Measurements from ENCODE around the gene SLC13A3. TPM values are rescaled to one million over a fixed set of nuclear protein-coding genes. Genes with fewer than 3 reads are reported as not detected.

The SLC13A3 gene
- total RNA-seq, 4 donors from 2014 or later, result 0.62 to 1.6 (median 0.80) TPM

DNA sequence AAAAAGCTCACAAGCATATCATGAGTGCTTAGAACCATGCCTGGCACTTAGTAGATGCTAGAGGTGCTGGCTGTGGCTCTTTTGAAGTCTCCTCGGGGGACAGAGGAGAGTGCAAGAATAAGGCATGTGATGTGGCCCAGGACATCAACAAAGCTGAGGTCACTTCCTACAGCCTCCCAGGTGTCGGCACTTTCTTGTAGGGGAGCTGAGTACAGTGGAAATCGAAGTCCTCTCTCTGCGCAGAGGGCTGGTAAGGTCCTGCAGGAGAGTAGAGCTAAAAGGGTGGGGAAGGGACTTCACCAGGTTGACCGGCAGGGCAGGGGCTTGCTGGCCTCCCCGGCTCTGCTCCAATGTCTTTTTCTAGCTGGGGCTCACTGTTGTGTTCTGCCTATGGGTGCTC is 11.2 kb downstream of the SLC13A3 start:
- no peaks in the 10 kb centered on the region for H3K4me1 ChIP-seq
- no peak overlapping the region for H3K27ac ChIP-seq
- ATAC-seq, result no peak
- no peak overlapping the region for H3K4me3 ChIP-seq
- H3K27me3 ChIP-seq, result peaks cover 8% of the 10 kb centered on the region
- no peaks in the 10 kb centered on the region for H3K36me3 ChIP-seq
- no peak for TF ChIP-seq POLR2A (IDR thresholded peaks at IDR 0.05)
- TF ChIP-seq, protein P1, sequence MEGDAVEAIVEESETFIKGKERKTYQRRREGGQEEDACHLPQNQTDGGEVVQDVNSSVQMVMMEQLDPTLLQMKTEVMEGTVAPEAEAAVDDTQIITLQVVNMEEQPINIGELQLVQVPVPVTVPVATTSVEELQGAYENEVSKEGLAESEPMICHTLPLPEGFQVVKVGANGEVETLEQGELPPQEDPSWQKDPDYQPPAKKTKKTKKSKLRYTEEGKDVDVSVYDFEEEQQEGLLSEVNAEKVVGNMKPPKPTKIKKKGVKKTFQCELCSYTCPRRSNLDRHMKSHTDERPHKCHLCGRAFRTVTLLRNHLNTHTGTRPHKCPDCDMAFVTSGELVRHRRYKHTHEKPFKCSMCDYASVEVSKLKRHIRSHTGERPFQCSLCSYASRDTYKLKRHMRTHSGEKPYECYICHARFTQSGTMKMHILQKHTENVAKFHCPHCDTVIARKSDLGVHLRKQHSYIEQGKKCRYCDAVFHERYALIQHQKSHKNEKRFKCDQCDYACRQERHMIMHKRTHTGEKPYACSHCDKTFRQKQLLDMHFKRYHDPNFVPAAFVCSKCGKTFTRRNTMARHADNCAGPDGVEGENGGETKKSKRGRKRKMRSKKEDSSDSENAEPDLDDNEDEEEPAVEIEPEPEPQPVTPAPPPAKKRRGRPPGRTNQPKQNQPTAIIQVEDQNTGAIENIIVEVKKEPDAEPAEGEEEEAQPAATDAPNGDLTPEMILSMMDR (IDR thresholded peaks at IDR 0.05), result no peak
- no peak for TF ChIP-seq EP300 (IDR thresholded peaks at IDR 0.05)
- TF ChIP-seq POLR2AphosphoS5 (IDR thresholded peaks at IDR 0.05), result no peak
- 94% methylated on average over 4 of the region's 6 CpGs; no CpG with 5 or more reads in 1 of the 2 donors for WGBS, 2 donors (ENCODE audit: low coverage in 1 of 2)
- no peaks in the 10 kb centered on the region for H3K9me3 ChIP-seq

DNA sequence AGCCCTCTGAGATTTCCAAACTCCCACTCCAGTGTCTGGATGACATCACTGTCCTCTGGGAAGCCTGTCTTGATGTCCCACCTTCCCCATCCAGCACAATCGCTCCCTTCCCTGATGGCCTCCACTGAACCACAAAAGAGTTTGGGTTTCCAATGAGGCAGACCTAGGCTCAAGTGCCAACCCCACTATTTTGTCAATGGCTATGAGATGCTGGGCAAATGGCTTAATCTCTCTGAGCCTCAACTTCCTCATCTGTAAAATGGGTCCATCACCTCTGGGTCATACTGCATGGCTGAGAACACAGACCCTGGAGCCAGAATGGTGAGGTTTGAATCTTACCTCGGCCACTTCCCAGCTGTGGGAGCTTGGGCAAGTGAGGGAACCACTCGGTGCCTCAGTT is 11.7 kb downstream of the SLC13A3 start:
- TF ChIP-seq EP300 (IDR thresholded peaks at IDR 0.05) (no peak), POLR2A (IDR thresholded peaks at IDR 0.05) (no peak), POLR2AphosphoS5 (IDR thresholded peaks at IDR 0.05) (no peak)
- TF ChIP-seq, protein P1 (IDR thresholded peaks at IDR 0.05), result no peak
- Histone ChIP-seq H3K4me3 (no peak overlapping the region), H3K36me3 (no peaks in the 10 kb centered on the region), H3K27ac (no peak overlapping the region), H3K9me3 (no peaks in the 10 kb centered on the region), H3K4me1 (no peaks in the 10 kb centered on the region), H3K27me3 (peaks cover 8% of the 10 kb centered on the region)
- ATAC-seq, result no peak
- WGBS, 2 donors (ENCODE audit: low coverage in 1 of 2), result 77 to 100% methylated on average over 1 to 3 of the region's 3 CpGs

DNA sequence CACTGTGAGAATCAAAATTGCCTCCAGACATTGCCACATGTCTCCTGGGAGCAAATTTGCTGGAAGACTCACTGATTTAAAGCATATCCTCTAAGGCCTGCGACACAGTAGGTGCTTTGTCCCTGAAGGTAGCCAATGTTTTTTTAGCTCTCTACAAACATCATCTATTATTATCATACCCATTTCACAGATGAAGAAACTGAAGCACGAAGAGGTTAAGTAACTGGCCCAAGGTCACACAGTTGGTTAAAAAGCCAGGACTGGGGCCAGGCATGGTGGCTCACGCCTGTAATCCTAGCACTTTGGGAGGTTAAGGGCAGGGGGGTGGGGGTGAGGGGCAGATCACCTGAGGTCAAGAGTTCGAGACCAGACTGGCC is 12.4 kb downstream of the SLC13A3 start:
- no peak overlapping the region for H3K27ac ChIP-seq
- no peak overlapping the region for H3K4me3 ChIP-seq
- peaks cover 8% of the 10 kb centered on the region for H3K27me3 ChIP-seq
- TF ChIP-seq, protein P1 (IDR thresholded peaks at IDR 0.05), result no peak
- TF ChIP-seq POLR2A (IDR thresholded peaks at IDR 0.05), result no peak
- TF ChIP-seq POLR2AphosphoS5 (IDR thresholded peaks at IDR 0.05), result no peak
- no peak for TF ChIP-seq EP300 (IDR thresholded peaks at IDR 0.05)
- WGBS, 2 donors (ENCODE audit: low coverage in 1 of 2), result 93 to 94% methylated on average over 2 to 4 of the region's 4 CpGs
- ATAC-seq, result no peak
- H3K36me3 ChIP-seq, result no peaks in the 10 kb centered on the region
- H3K9me3 ChIP-seq, result no peaks in the 10 kb centered on the region
- H3K4me1 ChIP-seq, result no peaks in the 10 kb centered on the region

DNA sequence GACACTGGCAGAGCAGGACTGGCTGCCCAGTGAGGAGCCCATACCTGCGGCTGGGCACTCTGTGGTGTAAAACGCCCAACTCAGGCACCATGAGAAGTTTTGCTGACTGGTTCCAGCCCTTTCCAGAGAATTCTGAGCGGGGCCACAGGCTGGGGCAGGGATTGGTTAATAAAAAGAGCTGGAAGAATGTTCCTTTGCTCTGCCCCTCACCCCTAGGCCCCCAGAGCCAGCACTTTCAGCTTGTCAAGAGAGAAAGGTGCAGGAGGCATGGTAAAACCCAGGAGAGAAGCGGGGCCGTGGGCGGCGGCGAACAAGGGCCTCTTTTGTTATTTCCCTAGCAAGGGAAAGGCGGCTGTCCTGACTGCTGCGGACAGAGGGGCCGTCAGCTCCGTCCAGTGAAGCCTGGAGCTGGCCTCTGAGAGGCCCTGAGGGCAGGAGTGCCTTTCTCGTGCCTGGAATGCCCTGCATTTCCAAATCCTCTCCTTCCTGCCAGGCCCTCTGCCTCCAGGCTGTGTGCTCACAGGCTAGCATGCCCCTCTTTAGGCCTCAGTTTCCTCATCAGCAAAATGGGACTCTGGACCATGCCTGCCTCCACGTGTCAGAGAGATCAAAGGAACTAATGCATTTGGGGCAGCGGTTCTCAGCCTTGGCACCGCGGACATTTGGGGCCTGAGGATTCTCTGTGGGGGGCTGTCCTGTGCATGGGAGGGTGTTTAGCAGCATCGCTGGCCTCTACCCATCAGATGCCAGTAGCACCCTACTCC is 12.9 kb downstream of the SLC13A3 start:
- H3K9me3 ChIP-seq, result no peaks in the 10 kb centered on the region
- H3K27me3 ChIP-seq, result peaks cover 8% of the 10 kb centered on the region
- no peak for TF ChIP-seq EP300 (IDR thresholded peaks at IDR 0.05)
- TF ChIP-seq, protein P1 (IDR thresholded peaks at IDR 0.05), result no peak
- WGBS, 2 donors (ENCODE audit: low coverage in 1 of 2), result 84 to 90% methylated on average over 2 to 9 of the region's 18 CpGs
- ATAC-seq, result no peak
- no peak overlapping the region for H3K27ac ChIP-seq
- no peaks in the 10 kb centered on the region for H3K36me3 ChIP-seq
- no peaks in the 10 kb centered on the region for H3K4me1 ChIP-seq
- no peak overlapping the region for H3K4me3 ChIP-seq

DNA sequence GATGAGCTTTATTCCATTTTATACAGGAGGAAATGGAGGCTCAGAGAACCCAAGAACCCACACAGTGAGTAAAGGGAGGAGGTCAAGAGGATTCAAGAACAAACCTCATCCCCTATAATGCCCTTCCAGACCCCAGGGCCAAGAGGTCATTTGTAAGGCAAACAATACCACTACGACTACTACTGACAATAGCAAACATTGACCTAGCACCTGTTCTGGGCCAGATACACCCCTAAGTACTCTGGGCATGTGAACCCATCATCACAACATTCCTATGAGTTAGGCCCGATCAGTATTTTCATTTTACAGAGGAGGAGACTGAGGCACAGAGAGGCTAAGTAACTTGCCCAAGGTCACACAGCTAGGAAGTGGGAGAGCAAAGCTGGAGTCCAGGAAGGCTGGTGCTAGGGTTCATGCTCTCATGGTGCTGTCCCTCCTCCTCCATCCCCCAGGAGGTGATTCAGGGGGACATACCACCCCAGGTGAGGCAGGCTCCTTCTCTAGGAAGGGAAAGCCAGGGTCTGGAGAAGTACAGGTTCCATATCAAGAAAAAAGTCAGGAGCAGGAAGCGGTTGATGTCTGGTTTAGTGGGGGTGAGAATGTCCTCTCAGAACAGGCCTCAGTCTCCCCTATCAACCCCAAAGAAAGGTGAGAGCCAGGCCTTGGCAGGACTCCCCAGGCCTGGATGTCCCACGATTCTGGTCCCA is 13.7 kb downstream of the SLC13A3 start:
- WGBS, 2 donors (ENCODE audit: low coverage in 1 of 2), result 60 to 81% methylated on average over 1 to 2 of the region's 4 CpGs
- ATAC-seq, result no peak
- Histone ChIP-seq H3K36me3 (no peaks in the 10 kb centered on the region), H3K4me1 (no peaks in the 10 kb centered on the region), H3K9me3 (no peaks in the 10 kb centered on the region), H3K27me3 (peaks cover 8% of the 10 kb centered on the region), H3K4me3 (no peak overlapping the region), H3K27ac (no peak overlapping the region)
- TF ChIP-seq EP300 (IDR thresholded peaks at IDR 0.05), result no peak
- TF ChIP-seq, protein P1 (IDR thresholded peaks at IDR 0.05), result no peak
- no peak for TF ChIP-seq POLR2A (IDR thresholded peaks at IDR 0.05)
- TF ChIP-seq POLR2AphosphoS5 (IDR thresholded peaks at IDR 0.05), result no peak

All from gastroesophageal sphincter (tissue), 4 donors.